Measurements from ENCODE around the gene MRPL36.

DNA sequence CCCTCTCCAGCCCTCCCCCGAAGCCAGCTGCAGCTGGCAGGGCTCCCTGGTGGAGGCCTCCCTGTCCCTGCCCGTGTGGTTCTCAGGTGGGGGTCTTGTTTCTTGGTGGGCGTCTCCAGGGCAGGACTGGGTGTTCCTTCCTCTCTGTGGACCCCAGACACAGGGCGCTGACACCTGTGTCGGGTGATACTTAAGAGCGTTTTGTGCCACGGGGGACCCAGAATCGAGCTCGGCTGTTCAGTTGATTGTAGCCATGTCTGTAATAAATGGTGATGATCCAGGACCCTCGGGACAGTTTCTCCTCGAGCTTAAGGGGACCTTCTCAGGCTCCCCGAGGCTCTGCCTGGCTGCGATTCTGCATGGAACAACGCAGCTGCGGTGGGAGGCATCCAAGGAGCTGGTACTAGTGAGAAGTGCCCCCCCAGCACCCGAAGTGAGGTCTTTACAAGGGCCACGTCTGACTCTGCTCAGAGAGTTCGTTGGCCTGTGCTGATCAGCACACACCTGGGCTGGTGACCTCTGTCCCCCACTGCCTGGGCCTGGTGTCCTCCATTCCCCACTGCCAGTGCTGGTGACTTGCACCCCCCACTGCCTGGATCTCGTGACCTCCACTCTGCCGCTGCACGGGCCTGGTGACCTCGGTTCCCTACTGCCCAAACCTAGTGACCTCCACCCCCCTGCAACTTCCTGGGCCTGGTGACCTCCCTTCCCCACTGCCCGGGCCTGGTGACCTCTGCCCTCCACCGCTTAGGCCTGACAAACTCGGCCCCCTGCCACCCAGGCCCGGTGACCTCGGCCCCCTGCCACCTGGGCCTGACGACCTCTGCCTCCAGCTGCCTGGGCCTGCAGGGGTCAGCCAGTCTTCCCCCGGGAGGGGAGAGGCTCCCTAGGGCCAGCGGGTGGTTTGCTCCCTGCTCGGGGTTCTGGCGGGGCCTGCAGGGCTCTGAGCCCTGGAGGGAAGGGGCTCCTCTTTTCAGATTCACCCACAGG lies 37.5 kb upstream of the MRPL36 start:
- TF ChIP-seq POLR2A (IDR thresholded peaks at IDR 0.05; ENCODE audit: low read depth, low read length) (no peak), EZH2 (IDR thresholded peaks at IDR 0.05; ENCODE audit: borderline replicate concordance, low read depth, low read length, severe bottlenecking) (no peak), GATA2 (IDR thresholded peaks at IDR 0.05; ENCODE audit: insufficient read depth, insufficient read length, low read depth, low read length) (no peak), MYC (IDR thresholded peaks at IDR 0.05; ENCODE audit: low read depth, low read length) (no peak)
- TF ChIP-seq, protein P1, sequence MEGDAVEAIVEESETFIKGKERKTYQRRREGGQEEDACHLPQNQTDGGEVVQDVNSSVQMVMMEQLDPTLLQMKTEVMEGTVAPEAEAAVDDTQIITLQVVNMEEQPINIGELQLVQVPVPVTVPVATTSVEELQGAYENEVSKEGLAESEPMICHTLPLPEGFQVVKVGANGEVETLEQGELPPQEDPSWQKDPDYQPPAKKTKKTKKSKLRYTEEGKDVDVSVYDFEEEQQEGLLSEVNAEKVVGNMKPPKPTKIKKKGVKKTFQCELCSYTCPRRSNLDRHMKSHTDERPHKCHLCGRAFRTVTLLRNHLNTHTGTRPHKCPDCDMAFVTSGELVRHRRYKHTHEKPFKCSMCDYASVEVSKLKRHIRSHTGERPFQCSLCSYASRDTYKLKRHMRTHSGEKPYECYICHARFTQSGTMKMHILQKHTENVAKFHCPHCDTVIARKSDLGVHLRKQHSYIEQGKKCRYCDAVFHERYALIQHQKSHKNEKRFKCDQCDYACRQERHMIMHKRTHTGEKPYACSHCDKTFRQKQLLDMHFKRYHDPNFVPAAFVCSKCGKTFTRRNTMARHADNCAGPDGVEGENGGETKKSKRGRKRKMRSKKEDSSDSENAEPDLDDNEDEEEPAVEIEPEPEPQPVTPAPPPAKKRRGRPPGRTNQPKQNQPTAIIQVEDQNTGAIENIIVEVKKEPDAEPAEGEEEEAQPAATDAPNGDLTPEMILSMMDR (IDR thresholded peaks at IDR 0.05; ENCODE audit: extremely low read depth in 1 of 2, insufficient read depth in 1 of 2, low read depth in 1 of 2, low read length in 2 of 2): no peak
- TF ChIP-seq, protein P2, sequence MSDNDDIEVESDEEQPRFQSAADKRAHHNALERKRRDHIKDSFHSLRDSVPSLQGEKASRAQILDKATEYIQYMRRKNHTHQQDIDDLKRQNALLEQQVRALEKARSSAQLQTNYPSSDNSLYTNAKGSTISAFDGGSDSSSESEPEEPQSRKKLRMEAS (IDR thresholded peaks at IDR 0.05; ENCODE audit: insufficient read depth, insufficient read length): no peak

Measured in endothelial cell of umbilical vein (primary cell).